ENCODE results near the gene UTF1.

UTF1 gene

DNA sequence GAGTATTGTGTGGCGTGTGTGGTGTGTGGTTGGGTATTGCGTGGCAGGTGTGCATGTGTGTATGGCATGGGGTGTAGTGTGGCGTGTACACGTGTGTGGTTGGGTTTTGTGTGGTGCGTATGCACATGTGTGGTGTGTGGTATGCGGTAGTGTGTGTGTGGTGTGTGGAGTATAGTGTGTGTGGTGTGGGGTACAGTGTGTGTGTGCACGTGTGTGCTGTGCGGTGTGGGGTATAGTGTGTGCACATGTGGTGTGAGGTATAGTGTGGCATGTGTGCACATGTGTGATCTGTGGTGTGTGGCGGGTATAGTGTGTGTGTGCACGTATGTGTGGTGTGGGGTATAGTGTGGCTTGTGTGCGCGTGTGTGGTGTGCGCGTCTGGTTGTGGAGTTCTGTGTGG lies 20.9 kb upstream of the UTF1 start:
- TF ChIP-seq, protein P1, sequence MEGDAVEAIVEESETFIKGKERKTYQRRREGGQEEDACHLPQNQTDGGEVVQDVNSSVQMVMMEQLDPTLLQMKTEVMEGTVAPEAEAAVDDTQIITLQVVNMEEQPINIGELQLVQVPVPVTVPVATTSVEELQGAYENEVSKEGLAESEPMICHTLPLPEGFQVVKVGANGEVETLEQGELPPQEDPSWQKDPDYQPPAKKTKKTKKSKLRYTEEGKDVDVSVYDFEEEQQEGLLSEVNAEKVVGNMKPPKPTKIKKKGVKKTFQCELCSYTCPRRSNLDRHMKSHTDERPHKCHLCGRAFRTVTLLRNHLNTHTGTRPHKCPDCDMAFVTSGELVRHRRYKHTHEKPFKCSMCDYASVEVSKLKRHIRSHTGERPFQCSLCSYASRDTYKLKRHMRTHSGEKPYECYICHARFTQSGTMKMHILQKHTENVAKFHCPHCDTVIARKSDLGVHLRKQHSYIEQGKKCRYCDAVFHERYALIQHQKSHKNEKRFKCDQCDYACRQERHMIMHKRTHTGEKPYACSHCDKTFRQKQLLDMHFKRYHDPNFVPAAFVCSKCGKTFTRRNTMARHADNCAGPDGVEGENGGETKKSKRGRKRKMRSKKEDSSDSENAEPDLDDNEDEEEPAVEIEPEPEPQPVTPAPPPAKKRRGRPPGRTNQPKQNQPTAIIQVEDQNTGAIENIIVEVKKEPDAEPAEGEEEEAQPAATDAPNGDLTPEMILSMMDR (IDR thresholded peaks at IDR 0.05; ENCODE audit: borderline replicate concordance, insufficient read depth, low read depth, low read length): no peak
- no peak overlapping the region for H3K4me3 ChIP-seq (ENCODE audit: low read depth, low read length)

DNA sequence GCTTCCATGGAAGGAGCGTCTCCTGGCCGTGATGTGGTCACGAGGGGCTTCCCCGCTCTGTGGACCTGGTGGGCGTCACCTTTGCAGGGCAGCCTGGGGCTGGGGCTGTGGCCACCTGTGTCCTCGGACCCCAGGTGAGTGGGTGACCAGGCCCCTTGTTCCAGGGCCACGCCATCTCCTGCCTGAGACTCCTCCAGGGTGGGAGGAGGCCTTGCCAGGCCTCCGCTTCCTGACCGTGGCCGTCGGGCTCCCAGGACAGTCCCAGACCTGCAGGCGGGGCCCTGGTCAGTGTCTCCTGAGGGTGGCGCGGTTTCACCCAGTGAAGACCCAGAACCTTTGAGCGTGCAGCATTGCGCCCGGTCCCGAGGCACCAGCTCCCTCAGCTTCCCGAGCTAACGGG lies 20.4 kb upstream of the UTF1 start:
- no peak overlapping the region for H3K4me3 ChIP-seq (ENCODE audit: low read depth, low read length)
- TF ChIP-seq, protein P1 (IDR thresholded peaks at IDR 0.05; ENCODE audit: borderline replicate concordance, insufficient read depth, low read depth, low read length): no peak

DNA sequence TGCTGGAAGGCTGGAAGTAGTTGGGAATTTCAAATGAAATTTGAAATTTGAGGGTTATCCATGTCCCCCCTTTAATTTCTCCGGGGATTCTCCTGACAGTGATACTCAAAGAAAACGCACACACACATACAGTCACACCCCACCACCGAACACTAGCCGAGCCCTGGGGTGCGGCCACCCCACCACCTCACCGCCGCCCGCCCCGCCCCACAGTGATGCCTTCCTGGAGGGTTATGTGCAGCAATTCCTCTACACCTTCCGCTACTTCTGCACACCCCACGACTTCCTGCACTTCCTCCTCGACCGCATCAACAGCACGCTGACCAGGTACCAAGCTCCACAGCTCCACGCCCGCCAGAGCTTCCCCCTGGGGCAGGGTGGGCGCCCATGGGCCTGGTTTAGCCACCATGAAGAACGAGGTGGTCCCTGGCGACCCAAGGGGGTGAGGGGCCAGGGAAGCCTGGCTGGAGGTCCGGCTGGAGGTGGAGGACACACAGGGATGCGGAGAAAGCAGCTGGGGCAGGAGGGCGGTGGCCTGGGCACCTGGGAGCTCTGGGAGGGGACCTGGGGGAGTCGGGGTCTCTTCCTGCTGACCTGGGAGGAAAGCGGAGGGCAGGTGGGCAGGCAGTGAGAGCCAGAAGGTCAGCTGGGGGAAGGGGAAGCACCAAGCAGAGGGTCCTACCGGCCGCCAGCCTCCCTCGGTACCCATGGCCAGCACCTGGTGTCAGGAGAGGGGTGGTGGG lies 19.4 kb upstream of the UTF1 start:
- no peak overlapping the region for H3K4me3 ChIP-seq (ENCODE audit: low read depth, low read length)
- TF ChIP-seq, protein P1 (IDR thresholded peaks at IDR 0.05; ENCODE audit: borderline replicate concordance, insufficient read depth, low read depth, low read length): no peak

DNA sequence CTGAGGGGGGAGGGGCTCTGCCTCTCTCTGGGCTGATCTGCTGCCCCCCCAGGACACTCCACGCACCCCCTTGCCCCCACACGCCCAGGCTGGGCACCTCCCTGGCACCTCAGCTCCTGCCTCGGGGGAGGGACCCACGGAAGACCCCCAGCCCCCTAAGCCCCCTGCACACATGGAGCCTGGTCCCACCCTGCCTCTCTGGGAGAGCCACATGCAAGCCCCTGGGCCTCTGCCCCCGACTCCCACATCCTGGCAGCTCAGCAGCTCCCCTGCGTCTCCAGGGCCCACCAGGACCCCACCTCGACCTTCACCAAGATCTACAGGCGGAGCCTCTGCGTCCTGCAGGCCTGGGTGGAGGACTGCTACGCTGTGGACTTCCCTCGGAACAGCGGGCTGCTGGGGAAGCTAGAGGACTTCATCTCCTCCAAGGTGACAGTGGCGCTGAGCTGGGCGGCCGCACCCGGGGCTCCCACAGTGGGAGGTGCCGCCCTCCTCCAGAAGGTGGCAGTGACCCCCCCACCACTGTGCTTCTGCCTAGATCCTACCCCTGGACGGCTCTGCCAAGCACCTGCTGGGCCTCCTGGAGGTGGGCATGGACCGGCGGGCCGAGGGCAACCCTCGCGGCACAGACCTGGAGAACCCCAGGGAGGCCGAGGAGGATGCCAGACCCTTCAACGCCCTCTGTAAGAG lies 18.7 kb upstream of the UTF1 start:
- no peak overlapping the region for H3K4me3 ChIP-seq (ENCODE audit: low read depth, low read length)
- TF ChIP-seq, protein P1 (IDR thresholded peaks at IDR 0.05; ENCODE audit: borderline replicate concordance, insufficient read depth, low read depth, low read length): no peak

DNA sequence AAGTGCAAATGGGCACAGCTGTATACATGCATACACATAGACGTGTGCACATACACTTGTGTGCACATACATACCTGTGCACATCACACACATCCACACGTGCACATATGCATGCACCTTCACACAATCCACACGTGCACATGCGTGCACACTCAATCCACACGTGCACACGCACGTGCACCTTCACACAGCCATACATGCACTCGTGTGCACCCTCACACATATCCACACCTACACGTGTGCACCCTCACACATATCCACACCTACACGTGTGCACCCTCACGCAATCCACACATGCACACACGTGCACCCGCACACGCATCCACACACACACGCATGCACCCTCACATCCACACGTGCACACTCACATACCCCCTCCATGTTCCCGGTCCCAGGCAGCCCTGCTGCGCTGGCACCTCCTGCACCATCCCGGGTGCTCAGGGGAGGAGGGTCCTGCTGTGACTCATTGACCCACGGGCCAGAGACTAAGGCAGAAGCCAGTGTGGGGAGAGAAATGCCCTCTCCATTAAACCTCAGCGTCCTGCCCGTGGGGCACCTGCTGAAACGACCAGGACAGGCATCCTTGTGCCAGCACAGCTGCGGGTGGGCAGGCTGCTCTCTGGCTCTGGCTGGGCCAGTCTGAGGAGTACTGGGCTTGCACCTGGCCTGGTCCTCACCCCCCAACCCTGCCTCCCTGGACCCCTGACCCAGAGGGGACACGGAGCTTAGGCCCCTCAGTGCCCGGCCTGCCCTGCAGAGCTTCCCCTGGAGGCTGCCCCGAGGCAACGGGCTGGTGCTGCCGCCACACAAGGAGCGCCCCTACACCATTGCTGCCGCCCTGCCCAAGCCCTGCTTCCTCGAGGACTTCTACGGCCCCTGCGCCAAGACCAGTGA lies 17.8 kb upstream of the UTF1 start:
- TF ChIP-seq, protein P1 (IDR thresholded peaks at IDR 0.05; ENCODE audit: borderline replicate concordance, insufficient read depth, low read depth, low read length): no peak

DNA sequence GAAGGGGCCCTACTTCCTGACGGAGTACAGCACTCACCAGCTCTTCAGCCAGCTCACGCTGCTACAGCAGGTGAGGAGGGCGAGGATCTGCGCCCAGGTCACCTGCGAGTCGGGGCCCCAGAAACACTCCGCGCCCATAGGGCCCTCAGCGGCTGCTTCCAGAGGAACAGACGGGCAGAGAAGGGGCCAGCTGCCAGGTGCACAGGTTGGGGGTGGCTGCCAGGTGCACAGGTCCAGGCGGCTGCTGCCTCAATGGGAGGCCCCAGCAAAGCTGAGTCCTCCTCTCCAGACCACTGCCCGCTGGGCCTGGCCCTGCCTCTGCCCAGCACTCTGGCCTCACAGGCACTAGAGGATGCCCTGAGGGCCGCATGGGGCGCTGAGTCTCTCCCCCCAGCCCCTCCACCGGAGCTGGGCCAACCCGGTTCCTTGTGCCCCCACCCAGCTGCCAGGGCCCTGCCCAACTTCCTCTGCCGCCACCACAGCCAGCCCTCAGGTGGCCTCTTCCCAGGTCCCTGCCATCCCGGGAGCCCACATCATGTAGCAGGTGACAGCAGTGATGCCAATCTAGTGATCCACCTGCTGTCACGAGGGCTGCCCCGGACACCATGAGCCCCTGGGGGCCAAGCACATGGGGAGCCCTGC lies 17.0 kb upstream of the UTF1 start:
- TF ChIP-seq, protein P1 (IDR thresholded peaks at IDR 0.05; ENCODE audit: borderline replicate concordance, insufficient read depth, low read depth, low read length): no peak
- no peak overlapping the region for H3K4me3 ChIP-seq (ENCODE audit: low read depth, low read length)

More for the DNA sequence above, 17.8 kb upstream of the UTF1 start:
- H3K4me3 ChIP-seq (ENCODE audit: low read depth, low read length): no peak overlapping the region

All from GM12875 (cell line).